CD4-positive, alpha-beta T cell treated with Interleukin-12 subunit alpha and Interleukin-12 subunit beta, for 1 hour (primary cell): ENCODE data around the gene SYT14.
"Not testable (repeated sequence)": the region's sequence is repeated elsewhere in the genome, so short reads cannot be mapped to it uniquely, and the experiment has no call there.

Experiments used
- DNase-seq: peaks from one replicate; pipeline ENCODE4 v3.0.0-alpha.2; 2020

The SYT14 gene

GRCh38 chr1:209945377-209945776 lies 7.4 kb downstream of the SYT14 start:
- no peak for DNase-seq

- DNase-seq: no peak
Measured at GRCh38 chr1:209948155-209948554, 10.1 kb downstream of the SYT14 start.

- no peak for DNase-seq
Measured at GRCh38 chr1:209956116-209956515, 18.1 kb downstream of the SYT14 start.

- DNase-seq: no peak
Measured at GRCh38 chr1:209959623-209960022, 21.6 kb downstream of the SYT14 start.

- no peak for DNase-seq
Measured at GRCh38 chr1:209960926-209961325, 22.9 kb downstream of the SYT14 start.

- DNase-seq: no peak
Measured at GRCh38 chr1:209962388-209962787, 24.4 kb downstream of the SYT14 start.

- DNase-seq: no peak
Measured at GRCh38 chr1:209962856-209963255, 24.8 kb downstream of the SYT14 start.

- DNase-seq: no peak
Measured at GRCh38 chr1:209965996-209966395, 28.0 kb downstream of the SYT14 start.

- not testable (repeated sequence) for DNase-seq
Measured at GRCh38 chr1:209978721-209979120, 40.7 kb downstream of the SYT14 start.

- no peak for DNase-seq
Measured at GRCh38 chr1:209983953-209984352, 45.9 kb downstream of the SYT14 start.

GRCh38 chr1:209985002-209985401 lies 47.0 kb downstream of the SYT14 start:
- DNase-seq: no peak

GRCh38 chr1:209988706-209989105 lies 50.7 kb downstream of the SYT14 start:
- DNase-seq: no peak

- DNase-seq: no peak
Measured at GRCh38 chr1:209989525-209989924, 51.5 kb downstream of the SYT14 start.

- DNase-seq: no peak
Measured at GRCh38 chr1:209993061-209993830, 55.2 kb downstream of the SYT14 start.

- DNase-seq: no peak
Measured at GRCh38 chr1:209996348-209996747, 58.3 kb downstream of the SYT14 start.

GRCh38 chr1:209999005-209999404 lies 61.0 kb downstream of the SYT14 start:
- no peak for DNase-seq

- DNase-seq: no peak
Measured at GRCh38 chr1:210001751-210002150, 63.7 kb downstream of the SYT14 start.

GRCh38 chr1:210003501-210003900 lies 65.5 kb downstream of the SYT14 start:
- DNase-seq: no peak

- DNase-seq: no peak
Measured at GRCh38 chr1:210010161-210010560, 72.1 kb downstream of the SYT14 start.

GRCh38 chr1:210021145-210021860 lies 83.3 kb downstream of the SYT14 start:
- no peak for DNase-seq

- DNase-seq: no peak
Measured at GRCh38 chr1:210022044-210022443, 84.0 kb downstream of the SYT14 start.

GRCh38 chr1:210024282-210024681 lies 86.3 kb downstream of the SYT14 start:
- DNase-seq: no peak

GRCh38 chr1:210024996-210025395 lies 87.0 kb downstream of the SYT14 start:
- DNase-seq: no peak

GRCh38 chr1:210025870-210026269 lies 87.9 kb downstream of the SYT14 start:
- no peak for DNase-seq

GRCh38 chr1:210027994-210028393 lies 90.0 kb downstream of the SYT14 start:
- no peak for DNase-seq
